Amygdala (tissue), 56 donors: ENCODE results near the gene MBOAT1.
"Not testable (repeated sequence)": the region's sequence is repeated elsewhere in the genome, so short reads cannot be mapped to it uniquely, and the experiment has no call there.

ENCODE experiments used
- DNase-seq, 56 donors: peaks; one replicate each; lab custom pipeline; 2025; lab: John Stamatoyannopoulos, UW

MBOAT1 gene

GRCh38 chr6:20212392-20213111, at the start of gene MBOAT1:
MBOAT1 (minus strand) TSS chr6:20212469; CDS start chr6:20212234, 235 bp downstream.
- DNase-seq, result peak in 55 of 56 donors; percentile 7 to 80 (median 53)

GRCh38 chr6:20261685-20262084, 49.4 kb upstream of the MBOAT1 start:
- DNase-seq, result no peak

GRCh38 chr6:20260360-20260759, 48.1 kb upstream of the MBOAT1 start:
- DNase-seq, result no peak

- no peak for DNase-seq
Measured at GRCh38 chr6:20259316-20260049, 47.2 kb upstream of the MBOAT1 start.

GRCh38 chr6:20255428-20255827, 43.2 kb upstream of the MBOAT1 start:
- no peak for DNase-seq

GRCh38 chr6:20254295-20254694, 42.0 kb upstream of the MBOAT1 start:
- DNase-seq, result no peak

- no peak for DNase-seq
Measured at GRCh38 chr6:20253021-20253420, 40.8 kb upstream of the MBOAT1 start.

- no peak for DNase-seq
Measured at GRCh38 chr6:20252311-20252710, 40.0 kb upstream of the MBOAT1 start.

- DNase-seq, result no peak
Measured at GRCh38 chr6:20251525-20251924, 39.3 kb upstream of the MBOAT1 start.

GRCh38 chr6:20246125-20246524, 33.9 kb upstream of the MBOAT1 start:
- no peak for DNase-seq

GRCh38 chr6:20244807-20245681, 32.8 kb upstream of the MBOAT1 start:
- not testable (repeated sequence) for DNase-seq

- DNase-seq, result no peak
Measured at GRCh38 chr6:20243288-20243687, 31.0 kb upstream of the MBOAT1 start.

- no peak for DNase-seq
Measured at GRCh38 chr6:20242397-20242796, 30.1 kb upstream of the MBOAT1 start.

GRCh38 chr6:20241102-20241501, 28.8 kb upstream of the MBOAT1 start:
- no peak for DNase-seq

- DNase-seq, result no peak
Measured at GRCh38 chr6:20238688-20239587, 26.7 kb upstream of the MBOAT1 start.

- DNase-seq, result no peak
Measured at GRCh38 chr6:20237677-20238460, 25.6 kb upstream of the MBOAT1 start.

GRCh38 chr6:20236909-20237600, 24.8 kb upstream of the MBOAT1 start:
- no peak for DNase-seq

GRCh38 chr6:20236344-20236743, 24.1 kb upstream of the MBOAT1 start:
- no peak for DNase-seq

- no peak for DNase-seq
Measured at GRCh38 chr6:20235041-20235440, 22.8 kb upstream of the MBOAT1 start.
